HTERT RPE-1 (cell line): ENCODE results near the gene ADGRG7.
"Not testable (repeated sequence)": the region's sequence is repeated elsewhere in the genome, so short reads cannot be mapped to it uniquely, and the experiment has no call there.

Experiments used
- in situ Hi-C: fragments of 300-500 bp; cut with MboI; formaldehyde crosslinking; loops from 4 replicates; pipeline ENCODE4 v1.14.3; 2020; ENCODE audit warnings: low sequenced_read_pairs

Gene ADGRG7, protein sequence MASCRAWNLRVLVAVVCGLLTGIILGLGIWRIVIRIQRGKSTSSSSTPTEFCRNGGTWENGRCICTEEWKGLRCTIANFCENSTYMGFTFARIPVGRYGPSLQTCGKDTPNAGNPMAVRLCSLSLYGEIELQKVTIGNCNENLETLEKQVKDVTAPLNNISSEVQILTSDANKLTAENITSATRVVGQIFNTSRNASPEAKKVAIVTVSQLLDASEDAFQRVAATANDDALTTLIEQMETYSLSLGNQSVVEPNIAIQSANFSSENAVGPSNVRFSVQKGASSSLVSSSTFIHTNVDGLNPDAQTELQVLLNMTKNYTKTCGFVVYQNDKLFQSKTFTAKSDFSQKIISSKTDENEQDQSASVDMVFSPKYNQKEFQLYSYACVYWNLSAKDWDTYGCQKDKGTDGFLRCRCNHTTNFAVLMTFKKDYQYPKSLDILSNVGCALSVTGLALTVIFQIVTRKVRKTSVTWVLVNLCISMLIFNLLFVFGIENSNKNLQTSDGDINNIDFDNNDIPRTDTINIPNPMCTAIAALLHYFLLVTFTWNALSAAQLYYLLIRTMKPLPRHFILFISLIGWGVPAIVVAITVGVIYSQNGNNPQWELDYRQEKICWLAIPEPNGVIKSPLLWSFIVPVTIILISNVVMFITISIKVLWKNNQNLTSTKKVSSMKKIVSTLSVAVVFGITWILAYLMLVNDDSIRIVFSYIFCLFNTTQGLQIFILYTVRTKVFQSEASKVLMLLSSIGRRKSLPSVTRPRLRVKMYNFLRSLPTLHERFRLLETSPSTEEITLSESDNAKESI

GRCh38 chr3:100609305-100609704 is at the start of gene ADGRG7:
ADGRG7 (plus strand) TSS chr3:100609601; CDS start chr3:100609857, 256 bp downstream.
- in situ Hi-C loops: no loop called here

GRCh38 chr3:100560426-100560825 is 49.0 kb upstream of the ADGRG7 start:
- in situ Hi-C loops: no loop called here

- in situ Hi-C loops: no loop called here
Observed at GRCh38 chr3:100561459-100562158, 47.8 kb upstream of the ADGRG7 start.

GRCh38 chr3:100562224-100562857 is 47.1 kb upstream of the ADGRG7 start:
- in situ Hi-C loops: no loop called here

DNA sequence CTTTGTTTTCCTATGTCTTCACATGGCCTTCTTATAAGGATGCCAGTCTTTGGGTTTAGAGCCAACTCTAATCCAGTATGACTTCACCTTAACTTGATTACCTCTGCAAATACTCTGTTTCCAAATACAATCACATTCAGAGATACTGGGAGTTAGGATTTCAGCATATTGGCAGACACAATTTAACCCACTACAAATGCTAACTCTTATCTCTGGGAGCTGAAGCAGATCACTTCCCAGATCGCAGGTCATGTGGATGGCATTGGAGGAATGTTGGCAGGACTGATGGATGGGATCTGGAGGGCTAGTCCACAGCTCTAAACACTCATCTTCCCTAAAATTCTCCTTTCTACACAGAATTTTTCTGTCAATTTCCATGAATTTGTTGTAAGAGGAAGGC is 46.2 kb upstream of the ADGRG7 start:
- in situ Hi-C loops: no loop called here

DNA sequence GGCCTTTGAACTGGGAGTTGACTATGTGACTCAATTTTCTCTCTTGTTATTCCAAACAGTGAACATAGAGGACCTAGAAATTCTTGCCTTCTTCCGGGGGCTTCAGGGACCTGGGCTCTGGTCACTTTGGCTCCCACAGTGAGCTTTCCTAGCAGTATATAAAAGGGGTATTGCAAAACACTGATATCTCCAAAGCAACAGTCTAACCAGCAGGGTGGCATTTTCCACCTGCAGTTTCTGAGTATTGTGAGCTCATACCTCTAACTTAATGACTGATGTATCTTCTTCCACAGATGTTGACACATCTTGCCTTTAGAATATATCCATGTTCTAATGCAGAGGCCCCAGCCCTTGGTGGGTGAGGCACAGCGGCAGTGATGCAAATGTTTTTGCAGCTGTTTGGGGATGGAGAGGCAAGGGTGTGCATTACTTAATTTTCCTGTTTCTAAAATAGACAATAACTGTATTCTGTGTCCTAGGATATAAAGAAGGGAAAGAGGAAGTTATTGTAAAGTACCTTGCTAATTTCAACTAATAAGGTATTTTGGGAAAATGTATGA is 45.7 kb upstream of the ADGRG7 start:
- in situ Hi-C loops: no loop called here

DNA sequence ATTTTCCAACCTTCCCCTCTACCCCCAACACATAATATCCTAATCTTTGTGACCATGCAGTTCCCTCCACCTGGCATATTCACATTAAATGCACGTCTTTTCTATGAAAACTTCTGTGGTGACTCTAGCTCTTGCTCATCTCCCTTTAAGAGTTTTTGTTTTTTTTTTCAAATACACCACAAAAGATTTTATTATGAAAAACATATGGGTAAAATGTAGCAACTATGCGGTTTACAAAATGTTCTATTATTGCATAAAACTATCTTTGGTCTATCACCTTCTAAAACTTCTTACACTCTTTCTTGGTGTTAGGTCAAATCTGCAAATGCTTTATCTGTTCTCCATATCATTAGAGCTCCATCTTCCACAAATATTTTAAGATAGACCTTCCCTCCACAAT is 38.6 kb upstream of the ADGRG7 start:
- in situ Hi-C loops: no loop called here

GRCh38 chr3:100574536-100574935 is 34.9 kb upstream of the ADGRG7 start:
- in situ Hi-C loops: no loop called here

DNA sequence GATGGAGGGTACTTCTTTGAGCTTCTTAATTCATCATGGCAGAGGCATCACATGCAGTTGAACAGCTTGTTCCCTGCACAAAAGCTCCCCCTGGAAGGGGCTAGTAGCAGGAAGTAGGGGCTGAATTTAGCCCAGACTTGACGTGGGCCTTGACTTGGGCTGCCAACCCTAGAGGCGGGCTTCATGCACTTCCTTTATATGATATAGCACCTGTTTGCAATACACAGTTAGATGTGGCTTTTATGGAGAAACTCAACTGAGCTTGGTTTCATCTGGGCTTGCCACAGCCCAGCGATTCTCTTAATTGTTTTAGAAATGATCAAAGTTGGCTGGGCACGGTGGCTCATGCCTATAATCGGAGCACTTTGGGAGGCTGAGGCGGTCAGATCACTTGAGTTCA is 33.7 kb upstream of the ADGRG7 start:
- in situ Hi-C loops: no loop called here

DNA sequence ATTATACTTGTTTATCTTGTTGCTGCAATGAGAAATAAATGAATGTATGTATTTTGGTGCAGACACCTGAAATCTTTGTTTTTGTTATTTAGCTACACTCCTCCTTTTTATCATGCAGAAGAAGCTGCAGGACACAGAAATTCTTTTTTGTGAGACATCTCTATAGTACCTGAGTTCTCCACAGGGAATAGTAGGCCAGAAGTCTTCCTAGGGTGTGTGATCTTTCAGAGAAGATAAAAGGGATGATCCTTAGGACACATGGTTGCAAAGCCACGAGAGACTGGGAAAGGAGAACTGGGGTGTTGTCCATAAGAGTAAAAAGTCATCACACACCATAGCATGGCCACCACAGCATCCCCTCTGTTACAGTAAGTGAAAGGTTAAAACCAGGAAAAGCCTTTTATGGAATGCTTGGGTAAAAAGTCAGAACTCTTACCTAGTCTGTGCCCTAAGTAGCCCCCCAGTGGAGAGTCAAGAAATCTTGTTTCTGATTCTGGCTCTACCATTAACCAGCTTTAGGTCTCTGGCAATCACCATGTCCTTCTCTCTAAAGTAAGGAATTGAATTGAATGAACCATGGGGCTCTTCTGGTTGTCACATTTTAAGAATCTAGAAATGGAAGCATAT is 31.9 kb upstream of the ADGRG7 start:
- in situ Hi-C loops: no loop called here

- in situ Hi-C loops: no loop called here
Observed at GRCh38 chr3:100578646-100579045, 30.8 kb upstream of the ADGRG7 start.

DNA sequence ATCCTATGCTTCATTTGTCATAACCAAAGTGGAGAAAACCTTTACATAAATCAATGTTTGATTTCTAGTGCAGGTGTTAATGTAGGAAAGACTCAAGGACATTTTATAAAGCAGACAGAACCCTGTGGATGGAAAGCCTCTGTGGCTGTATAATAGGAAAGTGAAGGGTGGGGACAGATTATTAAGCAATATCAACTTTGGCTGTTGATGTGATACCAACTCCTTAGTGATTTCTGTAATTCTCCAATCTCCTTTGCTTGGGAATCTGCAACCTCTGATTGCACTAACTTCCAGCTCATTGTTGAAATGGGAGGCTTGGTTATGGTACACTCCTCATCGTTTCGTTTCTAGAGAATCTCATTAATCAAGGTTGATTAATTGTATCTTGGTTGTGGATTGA is 29.3 kb upstream of the ADGRG7 start:
- in situ Hi-C loops: no loop called here

- in situ Hi-C loops: no loop called here
Observed at GRCh38 chr3:100581650-100582049, 27.8 kb upstream of the ADGRG7 start.

DNA sequence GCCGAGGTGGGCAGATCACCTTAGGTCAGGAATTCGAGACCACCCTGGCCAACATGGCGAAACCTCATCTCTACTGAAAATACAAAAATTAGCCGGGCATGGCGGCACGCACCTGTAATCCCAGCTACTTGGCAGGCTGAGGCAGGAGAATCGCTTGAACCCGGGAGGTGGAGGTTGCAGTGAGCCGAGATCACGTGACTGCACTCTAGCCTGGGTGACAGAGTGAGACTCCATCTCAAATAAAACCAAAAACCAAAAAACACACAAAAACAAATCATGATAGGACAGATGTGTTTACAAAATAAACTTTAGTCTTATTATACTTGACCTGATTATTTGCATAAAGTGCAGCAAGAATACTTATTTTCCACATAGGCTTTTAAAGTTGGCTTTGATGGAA is 27.2 kb upstream of the ADGRG7 start:
- in situ Hi-C loops: not testable (repeated sequence)

DNA sequence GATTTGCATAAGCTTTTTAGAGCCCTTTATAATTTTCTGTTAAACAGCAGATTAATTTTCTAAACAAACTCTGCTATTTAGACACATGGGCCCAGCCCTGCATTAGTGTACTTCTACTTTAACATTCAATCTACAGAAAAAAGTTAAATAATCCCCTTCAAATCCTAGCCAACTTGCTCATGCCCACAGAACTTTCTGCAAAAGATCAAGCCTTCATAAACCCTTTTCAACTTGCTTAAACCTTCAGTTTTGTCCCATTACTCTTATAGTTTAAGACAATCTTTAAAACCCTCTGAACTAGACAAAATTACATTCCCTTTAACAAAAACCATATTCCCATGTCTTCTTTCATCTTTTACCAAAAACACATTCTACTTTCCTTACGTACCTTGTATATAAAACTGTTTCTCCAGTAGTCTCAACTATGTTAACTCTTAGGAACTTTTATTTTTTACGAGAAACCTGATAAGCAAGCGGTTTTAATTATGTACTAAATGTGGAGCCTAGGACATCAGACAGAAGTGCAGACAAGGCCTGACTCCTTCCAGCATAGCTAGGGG is 25.2 kb upstream of the ADGRG7 start:
- in situ Hi-C loops: no loop called here

- in situ Hi-C loops: no loop called here
Observed at GRCh38 chr3:100586832-100587231, 22.6 kb upstream of the ADGRG7 start.

GRCh38 chr3:100588251-100588650 is 21.1 kb upstream of the ADGRG7 start:
- in situ Hi-C loops: no loop called here

GRCh38 chr3:100590114-100590839 is 19.1 kb upstream of the ADGRG7 start:
- in situ Hi-C loops: no loop called here

DNA sequence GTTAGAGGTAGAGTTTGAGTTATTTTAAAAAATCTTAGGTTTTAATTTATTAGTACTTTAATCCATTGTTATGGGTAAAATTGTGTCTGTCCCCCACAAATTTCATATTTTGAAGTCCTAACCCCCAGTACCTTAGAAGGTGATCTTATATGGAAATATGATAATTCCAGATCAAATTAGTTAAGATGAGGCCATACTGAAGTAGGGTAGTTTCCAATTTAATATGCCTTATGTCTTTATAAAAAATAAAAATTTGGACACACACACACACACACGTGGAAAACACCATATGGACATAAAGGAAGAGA is 18.6 kb upstream of the ADGRG7 start:
- in situ Hi-C loops: no loop called here

GRCh38 chr3:100591411-100591810 is 18.0 kb upstream of the ADGRG7 start:
- in situ Hi-C loops: no loop called here
